Smooth muscle cell of the coronary artery (primary cell): ENCODE measurements around the gene UGT2A2. TPM values are rescaled to one million over a fixed set of nuclear protein-coding genes. Genes with fewer than 3 reads are reported as not detected.

Source experiments
- total RNA-seq: library from RNA; depleted of rRNA; stranded (reverse); fragments of >200 nt; gene quantifications from 2 replicates; pipeline ENCODE4 v1.2.3, GENCODE V29; 2014; ENCODE audit warnings: low replicate concordance

UGT2A2 gene
- total RNA-seq = 0.08 TPM in 1 of 2 replicates, not detected in the other

DNA sequence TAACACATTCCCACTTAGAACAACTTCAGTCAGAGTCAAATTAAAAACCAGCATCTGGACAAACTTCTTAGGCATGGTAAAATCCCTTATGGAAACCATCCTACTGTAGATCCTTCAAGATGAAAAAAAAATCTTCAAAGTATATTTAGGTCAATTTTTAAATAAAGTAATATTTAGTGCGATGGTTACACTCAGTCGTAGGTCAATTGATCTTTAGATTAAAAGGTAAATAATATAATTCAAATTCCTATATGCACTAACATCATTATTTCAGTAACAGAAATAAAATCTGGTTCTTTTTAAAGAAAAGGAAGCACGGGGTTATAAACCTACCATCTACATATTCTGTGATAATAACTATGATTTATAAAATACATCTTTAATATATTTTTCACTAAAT is at the start of gene UGT2A2:
UGT2A2 (minus strand) TSS at position 101 of the 400 bp plus-strand sequence; CDS start at position 99, 2 bp downstream.

DNA sequence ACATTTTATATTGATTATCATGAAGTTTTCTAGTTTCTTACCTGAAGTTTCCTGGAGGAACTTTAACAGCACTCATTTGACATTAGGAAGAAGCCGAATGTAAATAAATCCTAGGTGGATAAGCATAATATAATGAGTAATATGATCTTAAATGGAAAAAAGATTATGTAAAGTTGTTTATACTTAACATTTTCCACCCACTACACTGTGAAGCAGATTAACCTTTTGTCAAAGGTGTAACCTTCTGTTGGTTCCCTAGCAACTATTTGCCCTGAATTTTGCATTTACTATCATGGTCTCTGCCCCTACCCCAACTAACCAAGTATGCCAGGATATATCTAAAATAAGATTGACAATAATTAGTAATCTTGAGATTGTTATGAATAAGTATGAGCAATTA is 13.7 kb upstream of the UGT2A2 start, which contains the start of gene UGT2A1:
UGT2A1 (minus strand) TSS at position 101 of the 400 bp plus-strand sequence. CDS start 5,603 bp downstream, outside the sequence.

Other genes starting within 250 kb of the UGT2A2 start
- not detected in 2 replicates for gene UGT2B4, start 143.7 kb downstream of the UGT2A2 start, total RNA-seq
- 0.68 TPM in 1 of 2 replicates, not detected in the other for gene UGT2A1, start 13.6 kb upstream of the UGT2A2 start, total RNA-seq
- under 0.01 and 13.7 TPM in 2 replicates for gene SULT1B1, start 121.0 kb upstream of the UGT2A2 start, total RNA-seq
- gene SULT1E1, start 220.5 kb upstream of the UGT2A2 start, total RNA-seq = 0.12 and 291 TPM in 2 replicates